Spleen (tissue), 11 donors: Measurements from ENCODE around the gene TMEM135. TPM values are rescaled to one million over a fixed set of nuclear protein-coding genes. Genes with fewer than 3 reads are reported as not detected.
"Not testable (repeated sequence)": the region's sequence is repeated elsewhere in the genome, so short reads cannot be mapped to it uniquely, and the experiment has no call there.

Source experiments
- DNase-seq: peaks from one replicate; pipeline ENCODE4 v3.0.0-alpha.2; 2020
- H3K27ac ChIP-seq, 8 donors: fragments of 200-600 bp; sonication (generic) in 7 of 8; 1 replicate in 4 of 8; 2 replicates in 4 of 8; pipeline versions ENCODE4 v1.5.0 to v1.8.0; 2016 to 2021; ENCODE audit warnings: inconsistent platforms in 4 of 8, mild to moderate bottlenecking in 4 of 8, moderate library complexity in 1 of 8
- H3K27me3 ChIP-seq, 7 donors: fragments of 200-600 bp; sonication (generic) in 6 of 7; replicated peaks in 1 of 7; 1 replicate in 4 of 7; 2 replicates in 3 of 7; pipeline versions ENCODE4 v1.5.0 to v1.8.0; 2016 to 2021; ENCODE audit warnings: inconsistent platforms in 3 of 7, mild to moderate bottlenecking in 1 of 7
- H3K36me3 ChIP-seq, 6 donors: fragments of 200-600 bp; sonication (generic) in 5 of 6; 1 replicate in 4 of 6; 2 replicates in 2 of 6; pipeline versions ENCODE4 v1.5.0 to v1.8.0; 2016 to 2021; ENCODE audit warnings: inconsistent platforms in 2 of 6
- H3K4me1 ChIP-seq, 6 donors: fragments of 200-600 bp; sonication (generic) in 5 of 6; 1 replicate in 3 of 6; 2 replicates in 3 of 6; pipeline versions ENCODE4 v1.5.0 to v1.8.0; 2016 to 2021; ENCODE audit warnings: inconsistent platforms in 3 of 6
- H3K4me3 ChIP-seq, 8 donors: fragments of 200-600 bp; sonication (generic) in 7 of 8; 1 replicate in 4 of 8; 2 replicates in 4 of 8; pipeline versions ENCODE4 v1.5.0 to v1.8.0; 2016 to 2021; ENCODE audit warnings: inconsistent platforms in 4 of 8, mild to moderate bottlenecking in 4 of 8, moderate library complexity in 2 of 8
- H3K9me3 ChIP-seq, 8 donors: fragments of 200-600 bp; sonication (generic) in 7 of 8; 1 replicate in 4 of 8; 2 replicates in 4 of 8; pipeline versions ENCODE4 v1.5.0 to v1.8.0; 2016 to 2021; ENCODE audit warnings: inconsistent platforms in 4 of 8
- POLR2A ChIP-seq, 3 donors: fragments of 450-650 bp; IDR thresholded peaks; one replicate each; pipeline ENCODE4 v1.5.1; 2017; ENCODE audit warnings: antibody characterized with exemption in 3 of 3, mild to moderate bottlenecking in 1 of 3
- POLR2AphosphoS5 ChIP-seq, 3 donors: sonication (generic); formaldehyde crosslinking; IDR thresholded peaks; one replicate each; pipeline ENCODE4 v1.5.1; 2017; ENCODE audit warnings: antibody characterized with exemption in 3 of 3
- WGBS, 5 donors: extraction: QIAGEN DNeasy Blood & Tissue Kit in 3 of 5; methylation state at CpG; one replicate each; pipeline versions ENCODE4 v1.1.5 to v1.1.7; 2013 to 2018; 5-methylcytosine and 5-hydroxymethylcytosine counted together
- intact Hi-C: fragments of 100-400 bp; cut with DNase I; formaldehyde crosslinking; loops from one replicate; pipeline ENCODE4 v1.15.0; 2023; ENCODE audit warnings: low total_unique reads
- polyA plus RNA-seq, 3 donors: library from polyadenylated mRNA; stranded (reverse); fragments of 200-250 nt; gene quantifications; one replicate each; pipeline ENCODE4 v1.2.1, GENCODE V29; 2013
- total RNA-seq, 7 donors: library from RNA; depleted of rRNA in 3 of 7; stranded (reverse); fragments of >200 nt in 3 of 7; fragmentation: NEBNext Ultra II Directional in 4 of 7; extraction: Animal tissue kit (Norgen Biotek cat#: 25700) in 4 of 7; gene quantifications; one replicate each; pipeline versions ENCODE4 v1.1.0 to v1.2.1, GENCODE V29; 2016 to 2021
- TF ChIP-seq, protein P1 (sequence below), 11 experiments: fragments of 200-600 bp in 7 of 11; fragments of 450-650 bp in 4 of 11; sonication (generic) in 4 of 11; IDR thresholded peaks in 8 of 11; conservative IDR thresholded peaks in 3 of 11; 1 replicate in 7 of 11; 2 replicates in 4 of 11; pipeline versions ENCODE4 v1.4.0 to v1.8.0; 2016 to 2021; ENCODE audit warnings: antibody characterized with exemption in 11 of 11, inconsistent platforms in 4 of 11, mild to moderate bottlenecking in 1 of 11
- donor health status: healthy with polysubstance abuse.
- donor health status: DM: no; HTN: no; CAD: no; lungs with moderate emphysema.
- donor health status: DM: no; HTN: no; CAD: no.
- donor health status: Bipolar disorder and iron deficiency.
- donor health status: healthy.
- donor health status: DM: no; HTN: no; CAD: no.
- donor health status: DM: yes; HTN: yes; CAD: no.

Gene TMEM135
- total and polyA plus RNA-seq, 10 donors: 3.5 to 31.7 (median 20.7) TPM

GRCh38 chr11:87280143-87280542 is 242.4 kb downstream of the TMEM135 start:
- Histone ChIP-seq H3K27ac (no peak overlapping the region), H3K27me3 (no peaks in the 10 kb centered on the region), H3K4me3 (no peak overlapping the region), H3K4me1 (no peaks in the 10 kb centered on the region), H3K9me3 (no peaks in the 10 kb centered on the region), H3K36me3 (no peaks in the 10 kb centered on the region)
- DNase-seq: no peak
- WGBS, 5 donors: 59 to 97% (median 78%) methylated on average over 2 of the region's 2 CpGs
- TF ChIP-seq POLR2A (IDR thresholded peaks at IDR 0.05): no peak
- intact Hi-C loops: loop anchor here (10.0 kb wide), 1 partner anchor 405 kb away; no protein-coding TSS in a partner anchor

- Histone ChIP-seq H3K4me1 (no peaks in the 10 kb centered on the region), H3K27ac (no peak overlapping the region), H3K9me3 (peaks cover 0 to 5% (median 0%) of the 10 kb centered on the region in 8 donors), H3K4me3 (no peak overlapping the region), H3K36me3 (no peaks in the 10 kb centered on the region), H3K27me3 (no peaks in the 10 kb centered on the region)
- intact Hi-C loops: loop anchor here (10.0 kb wide), 1 partner anchor 407 kb away; no protein-coding TSS in a partner anchor
- TF ChIP-seq POLR2A (IDR thresholded peaks at IDR 0.05) (no peak), POLR2AphosphoS5 (IDR thresholded peaks at IDR 0.05) (no peak)
- TF ChIP-seq, protein P1, sequence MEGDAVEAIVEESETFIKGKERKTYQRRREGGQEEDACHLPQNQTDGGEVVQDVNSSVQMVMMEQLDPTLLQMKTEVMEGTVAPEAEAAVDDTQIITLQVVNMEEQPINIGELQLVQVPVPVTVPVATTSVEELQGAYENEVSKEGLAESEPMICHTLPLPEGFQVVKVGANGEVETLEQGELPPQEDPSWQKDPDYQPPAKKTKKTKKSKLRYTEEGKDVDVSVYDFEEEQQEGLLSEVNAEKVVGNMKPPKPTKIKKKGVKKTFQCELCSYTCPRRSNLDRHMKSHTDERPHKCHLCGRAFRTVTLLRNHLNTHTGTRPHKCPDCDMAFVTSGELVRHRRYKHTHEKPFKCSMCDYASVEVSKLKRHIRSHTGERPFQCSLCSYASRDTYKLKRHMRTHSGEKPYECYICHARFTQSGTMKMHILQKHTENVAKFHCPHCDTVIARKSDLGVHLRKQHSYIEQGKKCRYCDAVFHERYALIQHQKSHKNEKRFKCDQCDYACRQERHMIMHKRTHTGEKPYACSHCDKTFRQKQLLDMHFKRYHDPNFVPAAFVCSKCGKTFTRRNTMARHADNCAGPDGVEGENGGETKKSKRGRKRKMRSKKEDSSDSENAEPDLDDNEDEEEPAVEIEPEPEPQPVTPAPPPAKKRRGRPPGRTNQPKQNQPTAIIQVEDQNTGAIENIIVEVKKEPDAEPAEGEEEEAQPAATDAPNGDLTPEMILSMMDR (IDR thresholded peaks at IDR 0.05 in 8 of 11, conservative IDR thresholded peaks at IDR 0.05 in 3 of 11): peak in 5 of 11 experiments; percentile 10 to 32 (median 22)
- DNase-seq: no peak
- 48 to 60% (median 53%) methylated on average over 3 of the region's 3 CpGs for WGBS, 5 donors
These were observed 243.8 kb downstream of the TMEM135 start for GRCh38 chr11:87281496-87281895.

DNA sequence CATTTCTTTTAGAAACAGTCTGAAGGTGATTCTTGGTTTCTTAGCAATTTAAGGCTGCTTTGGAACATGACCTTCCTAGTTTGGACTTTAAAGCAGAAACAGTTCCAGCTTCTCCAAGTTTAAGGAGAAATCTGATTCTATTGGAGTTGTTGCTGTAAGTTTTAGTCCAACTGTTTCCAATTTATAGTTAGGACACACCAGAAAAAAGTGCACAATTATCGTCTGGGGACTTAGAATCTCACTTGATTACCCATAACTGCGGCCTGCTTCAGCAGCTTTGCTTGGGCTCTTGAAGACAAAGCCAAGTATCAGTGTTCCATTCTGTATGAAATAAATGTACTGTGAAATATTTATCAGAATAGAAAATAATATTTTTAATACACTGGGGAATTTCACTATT is 246.6 kb downstream of the TMEM135 start:
- no peak overlapping the region for H3K27ac ChIP-seq
- H3K4me3 ChIP-seq: no peak overlapping the region
- no peaks in the 10 kb centered on the region for H3K27me3 ChIP-seq
- intact Hi-C loops: loop anchor here (10.0 kb wide), 1 partner anchor 410 kb away; no protein-coding TSS in a partner anchor
- WGBS, 5 donors: 46 to 86% (median 76%) methylated on average over 2 of the region's 2 CpGs
- H3K9me3 ChIP-seq: peaks cover 0 to 5% (median 0%) of the 10 kb centered on the region in 8 donors
- DNase-seq: no peak
- no peaks in the 10 kb centered on the region for H3K36me3 ChIP-seq
- TF ChIP-seq, protein P1 (IDR thresholded peaks at IDR 0.05 in 8 of 11, conservative IDR thresholded peaks at IDR 0.05 in 3 of 11): no peak
- no peak for TF ChIP-seq POLR2AphosphoS5 (IDR thresholded peaks at IDR 0.05)
- TF ChIP-seq POLR2A (IDR thresholded peaks at IDR 0.05): no peak
- H3K4me1 ChIP-seq: no peaks in the 10 kb centered on the region

GRCh38 chr11:87285674-87286073 is 247.9 kb downstream of the TMEM135 start:
- intact Hi-C loops: loop anchor here (10.0 kb wide), 1 partner anchor 411 kb away; no protein-coding TSS in a partner anchor
- H3K9me3 ChIP-seq, H3K4me3 ChIP-seq, H3K27ac ChIP-seq, DNase-seq, H3K27me3 ChIP-seq, H3K4me1 ChIP-seq, H3K36me3 ChIP-seq: not testable (repeated sequence)
- WGBS, 5 donors: 88 to 94% (median 90%) methylated on average over 7 of the region's 7 CpGs

DNA sequence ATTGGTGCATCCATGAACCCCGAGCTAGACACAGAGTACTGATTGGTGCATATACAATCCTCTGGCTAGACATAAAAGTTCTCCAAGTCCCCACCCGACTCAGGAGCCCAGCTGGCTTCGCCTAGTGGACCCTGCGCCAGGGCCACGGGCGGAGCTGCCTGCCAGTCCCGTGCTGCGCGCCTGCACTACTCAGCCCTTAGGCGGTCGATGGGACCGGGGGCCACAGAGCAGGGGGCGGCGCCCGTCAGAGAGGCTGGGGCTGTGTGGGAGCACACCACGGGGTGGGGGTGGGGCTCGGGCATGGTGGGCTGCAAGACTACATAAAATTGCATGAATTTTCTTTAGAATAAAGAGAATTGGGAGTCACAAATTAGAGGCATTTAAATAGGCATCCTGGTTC is 248.6 kb downstream of the TMEM135 start:
- TF ChIP-seq, protein P1 (IDR thresholded peaks at IDR 0.05 in 8 of 11, conservative IDR thresholded peaks at IDR 0.05 in 3 of 11): no peak
- TF ChIP-seq POLR2A (IDR thresholded peaks at IDR 0.05) (no peak), POLR2AphosphoS5 (IDR thresholded peaks at IDR 0.05) (peak in 1 of 3 donors; percentile 15)
- Histone ChIP-seq H3K9me3 (peaks cover 0 to 5% (median 0%) of the 10 kb centered on the region in 8 donors), H3K4me1 (no peaks in the 10 kb centered on the region), H3K36me3 (no peaks in the 10 kb centered on the region), H3K27ac (no peak overlapping the region), H3K27me3 (no peaks in the 10 kb centered on the region), H3K4me3 (no peak overlapping the region)
- intact Hi-C loops: loop anchor here (10.0 kb wide), 1 partner anchor 412 kb away; no protein-coding TSS in a partner anchor
- DNase-seq: no peak
- 95 to 98% (median 98%) methylated on average over 11 to 17 of the region's 17 CpGs for WGBS, 5 donors
